MM.1S (cell line): ENCODE data around the gene BMP3.
A peak's percentile ranks its signal among the peaks of the same experiment; 100 is the strongest.

Source experiments
- DNase-seq: peaks from one replicate; pipeline ENCODE4 v3.0.0-alpha.2; 2015
- H2AFZ ChIP-seq: fragments of 300-600 bp; sonication (generic); 2 replicates; pipeline ENCODE4 v1.6.0; 2016; ENCODE audit warnings: antibody characterized with exemption, low read length
- H3F3A ChIP-seq: fragments of 300-600 bp; sonication (generic); 2 replicates; pipeline ENCODE4 v1.6.1; 2016; ENCODE audit warnings: mild to moderate bottlenecking, antibody characterized with exemption, low read length, moderate library complexity, mixed read lengths; ENCODE audit not compliant: insufficient read depth
- H3K27ac ChIP-seq: fragments of 300-600 bp; sonication (generic); 2 replicates; pipeline ENCODE4 v1.5.1; 2016; ENCODE audit warnings: mild to moderate bottlenecking, low read length
- H3K27me3 ChIP-seq: fragments of 300-600 bp; sonication (generic); replicated peaks from 2 replicates; pipeline ENCODE4 v1.6.0; 2016; ENCODE audit warnings: low read length; ENCODE audit not compliant: insufficient read depth
- H3K36me3 ChIP-seq: fragments of 300-600 bp; sonication (generic); replicated peaks from 2 replicates; pipeline ENCODE4 v1.6.1; 2016; ENCODE audit warnings: mild to moderate bottlenecking, low read length, mixed read lengths; ENCODE audit not compliant: insufficient read depth
- H3K4me1 ChIP-seq: fragments of 300-600 bp; sonication (generic); 2 replicates; pipeline ENCODE4 v1.6.1; 2016; ENCODE audit warnings: low read length, mixed read lengths
- H3K4me2 ChIP-seq: fragments of 300-600 bp; sonication (generic); 2 replicates; pipeline ENCODE4 v1.6.0; 2016; ENCODE audit warnings: low read depth, low read length
- H3K4me3 ChIP-seq: fragments of 300-600 bp; sonication (generic); 2 replicates; pipeline ENCODE4 v1.5.1; 2016; ENCODE audit warnings: low read length, mixed read lengths
- H3K79me2 ChIP-seq: fragments of 300-600 bp; sonication (generic); 2 replicates; pipeline ENCODE4 v1.6.1; 2016; ENCODE audit warnings: mixed run types, low read length, mixed read lengths
- H3K9ac ChIP-seq: fragments of 300-600 bp; sonication (generic); 2 replicates; pipeline ENCODE4 v1.6.1; 2016; ENCODE audit warnings: low read length, mixed read lengths
- H3K9me2 ChIP-seq: fragments of 300-600 bp; sonication (generic); replicated peaks from 2 replicates; pipeline ENCODE4 v1.6.1; 2016; ENCODE audit warnings: mild to moderate bottlenecking, low read length, mixed read lengths; ENCODE audit not compliant: insufficient read depth
- H3K9me3 ChIP-seq: fragments of 300-600 bp; sonication (generic); replicated peaks from 2 replicates; pipeline ENCODE4 v1.6.1; 2016; ENCODE audit warnings: mild to moderate bottlenecking, low read length, mixed read lengths; ENCODE audit not compliant: insufficient read depth
- H4K20me1 ChIP-seq: fragments of 300-600 bp; sonication (generic); 2 replicates; pipeline ENCODE4 v1.6.1; 2016; ENCODE audit warnings: mild to moderate bottlenecking, low read length, moderate library complexity, mixed read lengths; ENCODE audit not compliant: insufficient read depth
- CTCF ChIP-seq: fragments of 300-600 bp; sonication (generic); IDR thresholded peaks from 2 replicates; pipeline ENCODE4 v1.5.1; 2016; ENCODE audit warnings: antibody characterized with exemption, low read length, mixed read lengths
- EZH2 ChIP-seq: fragments of 300-600 bp; sonication (generic); optimal IDR thresholded peaks from 2 replicates; pipeline ENCODE3; 2017; ENCODE audit warnings: low read depth, mild to moderate bottlenecking, antibody characterized with exemption, low read length, mixed read lengths
- EZH2phosphoT487 ChIP-seq: fragments of 300-600 bp; sonication (generic); IDR thresholded peaks from 2 replicates; pipeline ENCODE4 v1.6.1; 2018; ENCODE audit warnings: antibody characterized with exemption, low read length

BMP3 gene, protein sequence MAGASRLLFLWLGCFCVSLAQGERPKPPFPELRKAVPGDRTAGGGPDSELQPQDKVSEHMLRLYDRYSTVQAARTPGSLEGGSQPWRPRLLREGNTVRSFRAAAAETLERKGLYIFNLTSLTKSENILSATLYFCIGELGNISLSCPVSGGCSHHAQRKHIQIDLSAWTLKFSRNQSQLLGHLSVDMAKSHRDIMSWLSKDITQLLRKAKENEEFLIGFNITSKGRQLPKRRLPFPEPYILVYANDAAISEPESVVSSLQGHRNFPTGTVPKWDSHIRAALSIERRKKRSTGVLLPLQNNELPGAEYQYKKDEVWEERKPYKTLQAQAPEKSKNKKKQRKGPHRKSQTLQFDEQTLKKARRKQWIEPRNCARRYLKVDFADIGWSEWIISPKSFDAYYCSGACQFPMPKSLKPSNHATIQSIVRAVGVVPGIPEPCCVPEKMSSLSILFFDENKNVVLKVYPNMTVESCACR

DNA sequence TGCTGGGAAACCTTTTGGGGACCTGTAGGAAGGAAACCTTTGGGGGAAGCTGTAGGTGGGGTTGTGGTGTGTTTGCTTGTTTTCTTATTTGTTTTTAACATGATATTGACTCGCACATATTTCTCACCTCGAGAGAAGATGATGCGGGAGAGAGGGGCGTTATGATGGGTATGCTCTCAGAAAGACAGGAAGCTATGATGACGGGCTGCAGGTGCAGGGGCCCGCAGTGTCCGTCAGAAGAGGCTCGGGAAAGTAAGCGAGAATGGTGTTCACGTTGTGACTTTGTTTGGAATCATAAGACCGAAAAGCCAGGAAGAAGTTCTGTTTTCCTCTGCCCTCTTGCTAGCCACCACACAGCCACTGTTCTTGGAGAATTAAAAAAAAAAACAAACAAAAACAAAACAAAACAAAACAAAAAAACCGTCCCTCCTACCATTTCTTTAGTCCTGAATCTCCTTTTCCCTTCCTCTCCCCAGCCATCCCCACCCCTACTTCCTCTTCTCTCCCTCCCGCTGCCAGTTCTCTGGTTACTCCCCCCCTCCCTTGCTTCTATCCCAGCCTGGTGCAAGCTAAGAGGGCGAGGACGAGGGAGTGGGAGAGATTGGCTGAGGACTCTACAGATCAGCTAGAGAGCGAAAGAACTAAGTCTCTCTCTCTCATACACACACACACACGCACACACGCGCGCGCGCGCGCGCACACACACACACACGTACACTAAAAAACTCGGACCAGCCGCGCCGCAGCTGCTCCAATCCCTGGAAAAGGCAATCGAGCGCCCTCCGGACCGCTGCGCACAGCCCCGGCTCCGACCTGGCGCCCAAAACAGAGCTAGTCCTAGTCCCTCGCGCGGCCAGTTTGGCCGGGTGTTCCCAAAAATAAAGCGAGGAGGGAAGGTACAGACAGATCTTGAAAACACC, at the start of gene BMP3:
TSS of gene BMP3 (plus strand) at position 648 of the 920 bp plus-strand sequence. CDS start 577 bp downstream, outside the sequence.
- Histone ChIP-seq H3K9me2 (no peaks in the 10 kb centered on the region), H3K9me3 (no peaks in the 10 kb centered on the region), H3K4me1 (no peaks in the 10 kb centered on the region), H3K36me3 (no peaks in the 10 kb centered on the region), H3K79me2 (no peaks in the 10 kb centered on the region), H3K27ac (no peak within 1 kb of the TSS), H3K27me3 (peaks cover 29% of the 10 kb centered on the region), H4K20me1 (no peaks in the 10 kb centered on the region), H3K9ac (no peak within 1 kb of the TSS), H2AFZ (no peak within 1 kb of the TSS), H3K4me2 (peak within 1 kb of the TSS; percentile 44; the same call in 1 of the 2 replicates), H3K4me3 (peak within 1 kb of the TSS; percentile 33), H3F3A (no peaks in the 10 kb centered on the region)
- DNase-seq: no peak
- TF ChIP-seq EZH2phosphoT487 (no peak), CTCF (no peak), EZH2 (no peak)

DNA sequence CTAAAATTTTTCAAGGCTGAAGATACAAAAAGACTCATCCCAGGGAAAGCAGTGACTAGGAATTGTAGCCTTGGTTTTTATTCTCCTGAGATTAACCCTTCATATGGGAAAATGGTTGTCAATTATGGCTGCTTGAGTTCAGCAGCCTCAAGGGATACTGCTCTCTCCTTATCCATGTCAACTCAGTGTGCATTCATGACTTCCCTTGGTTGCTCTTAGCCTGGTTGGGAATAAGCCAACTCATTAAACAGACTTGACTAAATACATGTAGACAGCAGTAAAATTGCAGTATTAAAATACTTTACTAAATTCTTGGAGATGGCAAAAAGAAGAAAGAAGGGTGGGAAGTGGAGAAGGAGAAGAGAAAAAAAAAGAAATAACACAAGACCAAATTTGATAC, 44.5 kb upstream of the BMP3 start:
- no peaks in the 10 kb centered on the region for H4K20me1 ChIP-seq
- H3K36me3 ChIP-seq: no peaks in the 10 kb centered on the region
- TF ChIP-seq EZH2 (no peak), CTCF (no peak), EZH2phosphoT487 (no peak)
- no peaks in the 10 kb centered on the region for H3K79me2 ChIP-seq
- H3K4me1 ChIP-seq: no peaks in the 10 kb centered on the region
- no peak overlapping the region for H3K27ac ChIP-seq
- no peak overlapping the region for H2AFZ ChIP-seq
- no peaks in the 10 kb centered on the region for H3K9me2 ChIP-seq
- no peak for DNase-seq
- no peak overlapping the region for H3K4me3 ChIP-seq
- no peak overlapping the region for H3K9ac ChIP-seq
- H3F3A ChIP-seq: no peaks in the 10 kb centered on the region
- H3K4me2 ChIP-seq: no peak overlapping the region
- no peaks in the 10 kb centered on the region for H3K27me3 ChIP-seq
- H3K9me3 ChIP-seq: no peaks in the 10 kb centered on the region

- Histone ChIP-seq H3K9ac (no peak overlapping the region), H3K4me1 (no peaks in the 10 kb centered on the region), H3K9me3 (no peaks in the 10 kb centered on the region), H3K9me2 (no peaks in the 10 kb centered on the region), H3K4me2 (no peak overlapping the region), H2AFZ (no peak overlapping the region), H3K79me2 (no peaks in the 10 kb centered on the region), H3K36me3 (no peaks in the 10 kb centered on the region), H3F3A (no peaks in the 10 kb centered on the region), H3K4me3 (no peak overlapping the region), H3K27me3 (no peaks in the 10 kb centered on the region), H3K27ac (no peak overlapping the region), H4K20me1 (no peaks in the 10 kb centered on the region)
- TF ChIP-seq EZH2: no peak
- peak; percentile 68 for TF ChIP-seq CTCF
- peak; percentile 63 for DNase-seq
These were observed 40.5 kb upstream of the BMP3 start for GRCh38 chr4:80989921-80990544.
